H54 (cell line): ENCODE results near the gene PRR20A.
"Not testable (repeated sequence)": the region's sequence is repeated elsewhere in the genome, so short reads cannot be mapped to it uniquely, and the experiment has no call there.

Experiments used
- DNase-seq: peaks from one replicate; pipeline ENCODE4 v3.0.0; 2011; ENCODE audit warnings: low spot score, mixed read lengths; ENCODE audit not compliant: insufficient read length
- FAIRE-seq: peaks from 3 replicates; lab custom pipeline; 2011; peaks lifted over from hg19 to GRCh38; lab: Jason Lieb, UNC
- POLR2A ChIP-seq: IDR thresholded peaks from 2 replicates; pipeline ENCODE4 v1.6.1; 2011; ENCODE audit warnings: low read depth, mild to moderate bottlenecking, low read length

PRR20A gene

GRCh38 chr13:57140235-57140968 lies at the start of gene PRR20A:
Gene PRR20A (plus strand): TSS chr13:57140918. CDS start chr13:57141305, 387 bp downstream.
- DNase-seq, FAIRE-seq: not testable (repeated sequence)

GRCh38 chr13:57114945-57115344 lies 25.8 kb upstream of the PRR20A start:
- FAIRE-seq (no peak), DNase-seq (no peak)
- no peak for TF ChIP-seq POLR2A

GRCh38 chr13:57123681-57124080 lies 17.0 kb upstream of the PRR20A start:
- no peak for TF ChIP-seq POLR2A
- no peak for DNase-seq
- FAIRE-seq = no peak

GRCh38 chr13:57128909-57129308 lies 11.8 kb upstream of the PRR20A start:
- DNase-seq (no peak), FAIRE-seq (no peak)
- TF ChIP-seq POLR2A = no peak

- DNase-seq (no peak), FAIRE-seq (no peak)
- TF ChIP-seq POLR2A = no peak
Observed at GRCh38 chr13:57136093-57136492, 4.6 kb upstream of the PRR20A start.

- no peak for FAIRE-seq
- TF ChIP-seq POLR2A = no peak
- no peak for DNase-seq
Observed at GRCh38 chr13:57137585-57137984, 3.1 kb upstream of the PRR20A start.

GRCh38 chr13:57138988-57139387 lies 1.7 kb upstream of the PRR20A start:
- DNase-seq = no peak
- FAIRE-seq = no peak
- TF ChIP-seq POLR2A = no peak

GRCh38 chr13:57139781-57140180 lies 937 bp upstream of the PRR20A start:
- not testable (repeated sequence) for DNase-seq, FAIRE-seq

GRCh38 chr13:57147188-57147587 lies 6.5 kb downstream of the PRR20A start, which contains the start of gene PRR20B:
Gene PRR20B (plus strand): TSS chr13:57147488. CDS start chr13:57147875, 387 bp downstream.
- not testable (repeated sequence) for FAIRE-seq

GRCh38 chr13:57148106-57148505 lies 7.4 kb downstream of the PRR20A start:
- not testable (repeated sequence) for FAIRE-seq, DNase-seq

More at GRCh38 chr13:57147188-57147587, 6.5 kb downstream of the PRR20A start, which contains the start of gene PRR20B:
- DNase-seq = not testable (repeated sequence)

- DNase-seq, FAIRE-seq: not testable (repeated sequence)
Observed at GRCh38 chr13:57153761-57154160, 13.0 kb downstream of the PRR20A start, which contains the start of gene PRR20C. Gene PRR20C (plus strand): TSS chr13:57154061. CDS start chr13:57154448, 387 bp downstream.

- FAIRE-seq, DNase-seq: not testable (repeated sequence)
Observed at GRCh38 chr13:57160332-57160731, 19.6 kb downstream of the PRR20A start, which contains the start of gene PRR20D. Gene PRR20D (plus strand): TSS chr13:57160632. CDS start chr13:57161019, 387 bp downstream.

- DNase-seq, FAIRE-seq: not testable (repeated sequence)
Observed at GRCh38 chr13:57166897-57167296, 26.2 kb downstream of the PRR20A start, which contains the start of gene PRR20E. Gene PRR20E (plus strand): TSS chr13:57167197. CDS start chr13:57167584, 387 bp downstream.

- DNase-seq = no peak
- TF ChIP-seq POLR2A = no peak
- FAIRE-seq = no peak
Observed at GRCh38 chr13:57191667-57192066, 50.9 kb downstream of the PRR20A start.
